IMR-90 (cell line): Measurements from ENCODE around the gene CLDN7.

Experiments used
- CEBPB ChIP-seq: IDR thresholded peaks from 2 replicates; pipeline ENCODE4 v1.6.1; 2012; ENCODE audit warnings: low read depth, low read length, improper control_type of control experiment
- NFE2L2 ChIP-seq: fragments of 150-350 bp; IDR thresholded peaks from 2 replicates; pipeline ENCODE4 v1.6.1; 2016; ENCODE audit warnings: low read depth, mild to moderate bottlenecking, low read length
- POLR2A ChIP-seq: IDR thresholded peaks from 2 replicates; pipeline ENCODE4 v1.6.1; 2012; ENCODE audit warnings: mild to moderate bottlenecking, low read depth, low read length
- TF ChIP-seq, protein P1 (sequence below): conservative IDR thresholded peaks from 2 replicates; pipeline ENCODE4 v1.5.1; 2012; ENCODE audit warnings: mild to moderate bottlenecking, low read depth, low read length, improper control_type of control experiment

DNA sequence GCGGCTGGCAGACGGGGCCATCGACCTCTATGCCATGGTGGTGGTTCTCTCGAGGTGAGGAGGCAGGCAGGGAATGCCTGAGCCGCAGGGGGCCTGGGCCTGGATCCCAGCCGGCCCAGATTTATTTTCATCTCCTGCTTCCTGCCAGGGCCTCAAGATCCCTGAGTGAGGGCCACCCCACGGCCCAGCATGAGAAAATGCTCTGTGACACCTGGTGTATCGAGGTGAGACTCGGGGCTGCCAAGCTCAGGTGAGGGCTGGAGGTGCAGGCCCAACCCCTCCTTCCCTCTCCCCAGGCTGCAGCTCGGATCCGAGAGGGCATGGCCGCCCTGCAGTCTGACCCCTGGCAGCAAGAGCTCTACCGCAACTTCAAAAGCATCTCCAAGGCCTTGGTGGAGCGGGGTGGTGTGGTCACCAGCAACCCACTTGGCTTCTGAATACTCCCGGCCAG is 37.6 kb downstream of the CLDN7 start:
- TF ChIP-seq POLR2A = no peak
- TF ChIP-seq, protein P1, sequence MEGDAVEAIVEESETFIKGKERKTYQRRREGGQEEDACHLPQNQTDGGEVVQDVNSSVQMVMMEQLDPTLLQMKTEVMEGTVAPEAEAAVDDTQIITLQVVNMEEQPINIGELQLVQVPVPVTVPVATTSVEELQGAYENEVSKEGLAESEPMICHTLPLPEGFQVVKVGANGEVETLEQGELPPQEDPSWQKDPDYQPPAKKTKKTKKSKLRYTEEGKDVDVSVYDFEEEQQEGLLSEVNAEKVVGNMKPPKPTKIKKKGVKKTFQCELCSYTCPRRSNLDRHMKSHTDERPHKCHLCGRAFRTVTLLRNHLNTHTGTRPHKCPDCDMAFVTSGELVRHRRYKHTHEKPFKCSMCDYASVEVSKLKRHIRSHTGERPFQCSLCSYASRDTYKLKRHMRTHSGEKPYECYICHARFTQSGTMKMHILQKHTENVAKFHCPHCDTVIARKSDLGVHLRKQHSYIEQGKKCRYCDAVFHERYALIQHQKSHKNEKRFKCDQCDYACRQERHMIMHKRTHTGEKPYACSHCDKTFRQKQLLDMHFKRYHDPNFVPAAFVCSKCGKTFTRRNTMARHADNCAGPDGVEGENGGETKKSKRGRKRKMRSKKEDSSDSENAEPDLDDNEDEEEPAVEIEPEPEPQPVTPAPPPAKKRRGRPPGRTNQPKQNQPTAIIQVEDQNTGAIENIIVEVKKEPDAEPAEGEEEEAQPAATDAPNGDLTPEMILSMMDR = no peak
- no peak for TF ChIP-seq NFE2L2
- no peak for TF ChIP-seq CEBPB
